NCI-H146 treated with DMSO at 0.1 percent for 48 hours (cell line): ENCODE data around the gene MRPS16.

ENCODE experiments used
- DNase-seq: peaks from one replicate; lab custom pipeline; 2025; ENCODE audit not compliant: unreplicated experiment; lab: John Stamatoyannopoulos, UW

The MRPS16 gene

DNA sequence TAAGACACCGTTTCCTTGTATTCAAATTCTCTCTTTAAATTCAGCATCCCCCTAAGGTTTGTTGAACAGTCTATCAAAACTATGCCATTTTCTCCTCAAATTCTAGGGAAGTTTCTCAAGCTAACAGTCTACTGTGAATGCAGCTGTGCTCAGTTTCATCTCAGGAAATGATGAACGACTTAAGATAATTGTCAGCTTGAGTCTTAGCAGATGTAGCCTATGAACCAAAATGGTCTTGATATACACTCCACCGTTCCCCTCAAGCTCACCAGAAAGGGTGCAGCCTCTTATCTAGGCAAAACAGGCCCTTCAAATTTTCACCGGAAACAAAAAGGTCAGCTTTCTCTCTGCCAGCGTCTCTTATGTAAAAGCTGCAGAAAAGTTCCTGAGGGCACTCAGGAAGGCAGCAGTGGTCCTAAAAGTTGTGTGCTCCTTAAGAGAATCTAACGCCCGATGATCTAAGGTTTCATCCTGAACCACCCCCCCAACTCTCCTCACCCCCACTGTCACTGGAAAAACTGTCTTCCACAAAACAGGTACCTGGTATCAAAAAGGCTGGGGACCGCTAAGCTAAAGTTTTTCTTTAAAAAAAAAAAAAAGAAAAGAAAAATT, 7.5 kb downstream of the MRPS16 start:
- DNase-seq, result no peak

DNA sequence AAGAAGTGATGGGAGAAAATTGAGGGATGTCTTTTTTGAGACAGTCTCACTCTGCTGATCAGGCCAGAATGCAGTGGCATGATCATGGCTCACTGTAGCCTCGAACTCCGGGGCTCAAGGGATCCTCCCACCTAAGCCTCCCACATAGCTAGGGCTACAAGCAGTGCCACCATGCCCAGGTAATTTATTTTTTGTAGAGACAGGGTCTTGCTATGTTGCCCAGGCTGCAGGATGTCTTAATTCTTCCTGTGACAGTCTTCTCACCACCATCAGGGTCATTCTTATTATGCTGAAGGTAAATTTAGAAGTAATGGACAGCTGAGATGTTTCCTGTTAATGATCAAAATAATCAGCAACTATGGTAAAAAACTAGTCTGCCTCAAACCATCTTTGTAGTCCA, 12.5 kb downstream of the MRPS16 start:
- no peak for DNase-seq

GRCh38 chr10:73238990-73239566, 13.4 kb downstream of the MRPS16 start:
- DNase-seq, result no peak

DNA sequence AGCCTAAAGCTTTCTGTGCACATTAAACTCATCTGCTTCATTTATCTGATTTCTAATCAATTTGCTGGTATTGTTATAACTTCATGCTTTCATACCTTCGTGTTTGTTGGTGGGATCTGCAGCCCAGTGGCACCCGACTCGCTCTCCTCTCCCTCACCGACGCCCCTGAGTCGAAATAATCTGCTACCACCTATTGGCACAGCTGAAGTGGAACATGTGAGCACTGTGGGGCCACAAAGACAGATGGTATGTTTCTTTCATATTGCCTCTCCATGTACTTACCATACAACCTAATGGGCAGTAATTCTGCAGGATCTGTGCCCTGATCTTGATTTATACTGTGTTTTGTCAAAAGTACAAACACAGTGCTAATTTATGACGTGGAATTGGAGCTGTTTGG, 17.7 kb downstream of the MRPS16 start:
- no peak for DNase-seq

DNA sequence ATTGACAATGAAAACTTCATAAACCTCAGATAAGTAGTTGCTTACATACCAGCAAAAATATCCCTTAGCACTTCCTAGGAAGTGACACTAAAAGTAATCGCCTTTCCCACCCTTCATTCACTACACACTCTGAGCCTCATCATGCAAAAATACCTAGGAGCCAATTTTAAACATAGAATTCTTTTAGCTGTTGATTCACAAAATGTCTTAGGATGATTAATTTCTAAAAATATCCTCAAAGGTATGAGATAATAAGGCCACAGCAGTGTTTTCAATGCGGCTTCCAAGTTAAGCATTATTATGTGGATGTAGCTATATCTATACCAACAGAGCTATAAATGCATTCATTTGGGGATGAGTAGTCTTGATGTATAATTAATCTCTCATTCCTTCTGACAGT, 18.6 kb downstream of the MRPS16 start:
- DNase-seq, result no peak

DNA sequence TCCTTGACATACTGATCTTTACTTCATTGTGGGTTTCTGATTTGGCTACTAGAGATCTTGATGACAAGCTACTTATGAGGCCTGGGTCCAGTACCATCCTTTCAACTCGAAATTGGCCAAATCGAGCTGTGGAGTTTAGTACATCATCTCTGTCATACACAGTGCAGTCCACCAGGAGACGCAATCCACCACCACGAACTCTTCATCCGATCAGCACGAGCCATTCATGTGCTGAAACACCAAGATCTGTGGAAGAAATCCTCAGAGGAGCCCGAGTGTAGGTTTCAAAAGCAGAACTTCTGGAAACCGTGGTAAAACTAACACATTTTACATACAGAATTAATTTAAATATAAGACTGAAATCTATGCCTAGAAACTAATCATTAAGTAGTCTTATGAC, 19.6 kb downstream of the MRPS16 start:
- no peak for DNase-seq

DNA sequence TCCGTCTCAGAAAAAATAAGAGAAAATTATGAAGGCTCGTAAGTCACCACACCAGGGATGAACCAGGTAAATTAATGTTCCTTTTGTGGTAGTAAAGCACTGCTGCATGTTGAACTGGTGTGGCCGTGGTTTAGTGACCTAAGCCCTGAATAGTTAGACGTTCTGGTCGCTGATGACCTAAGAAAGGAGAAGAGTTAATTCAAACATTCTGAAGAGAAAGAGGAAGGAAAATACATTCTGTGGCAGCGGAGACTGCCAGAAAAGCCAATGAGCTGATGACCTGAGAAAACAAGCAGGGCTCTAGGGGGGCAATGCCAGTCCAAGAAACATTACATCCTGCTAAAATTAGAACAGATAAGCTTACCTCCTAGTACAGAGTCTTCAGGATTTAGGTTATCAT, 22.9 kb downstream of the MRPS16 start:
- DNase-seq, result no peak

- no peak for DNase-seq
Measured at GRCh38 chr10:73228247-73228646, 24.2 kb downstream of the MRPS16 start.

GRCh38 chr10:73226663-73227062, 25.8 kb downstream of the MRPS16 start:
- DNase-seq, result no peak

DNA sequence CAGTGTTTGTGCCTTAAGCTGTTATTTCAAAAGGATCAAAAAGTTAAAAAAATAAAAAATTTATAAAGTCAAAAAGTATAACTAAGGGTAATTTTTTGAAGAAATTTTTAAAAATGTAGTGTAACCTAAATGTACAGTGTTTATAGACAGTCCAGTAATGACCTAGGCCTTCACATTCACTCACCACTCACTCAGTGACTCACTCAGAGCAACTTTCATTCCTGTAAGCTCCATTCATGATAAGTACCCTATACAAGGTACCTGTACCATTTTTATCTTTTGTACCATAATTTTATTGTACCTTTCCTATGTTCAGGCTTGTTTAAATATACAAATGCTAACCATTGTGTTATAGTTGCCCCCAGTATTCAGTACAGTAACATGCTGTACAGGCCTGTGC, 26.9 kb downstream of the MRPS16 start:
- DNase-seq, result no peak

- DNase-seq, result no peak
Measured at GRCh38 chr10:73220989-73221388, 31.5 kb downstream of the MRPS16 start.

- DNase-seq, result no peak
Measured at GRCh38 chr10:73219384-73219783, 33.1 kb downstream of the MRPS16 start.

- DNase-seq, result no peak
Measured at GRCh38 chr10:73218431-73219191, 33.8 kb downstream of the MRPS16 start.

- no peak for DNase-seq
Measured at GRCh38 chr10:73217628-73218027, 34.8 kb downstream of the MRPS16 start.

- DNase-seq, result no peak
Measured at GRCh38 chr10:73215749-73216148, 36.7 kb downstream of the MRPS16 start.

GRCh38 chr10:73211106-73211811, 41.2 kb downstream of the MRPS16 start:
- DNase-seq, result no peak

DNA sequence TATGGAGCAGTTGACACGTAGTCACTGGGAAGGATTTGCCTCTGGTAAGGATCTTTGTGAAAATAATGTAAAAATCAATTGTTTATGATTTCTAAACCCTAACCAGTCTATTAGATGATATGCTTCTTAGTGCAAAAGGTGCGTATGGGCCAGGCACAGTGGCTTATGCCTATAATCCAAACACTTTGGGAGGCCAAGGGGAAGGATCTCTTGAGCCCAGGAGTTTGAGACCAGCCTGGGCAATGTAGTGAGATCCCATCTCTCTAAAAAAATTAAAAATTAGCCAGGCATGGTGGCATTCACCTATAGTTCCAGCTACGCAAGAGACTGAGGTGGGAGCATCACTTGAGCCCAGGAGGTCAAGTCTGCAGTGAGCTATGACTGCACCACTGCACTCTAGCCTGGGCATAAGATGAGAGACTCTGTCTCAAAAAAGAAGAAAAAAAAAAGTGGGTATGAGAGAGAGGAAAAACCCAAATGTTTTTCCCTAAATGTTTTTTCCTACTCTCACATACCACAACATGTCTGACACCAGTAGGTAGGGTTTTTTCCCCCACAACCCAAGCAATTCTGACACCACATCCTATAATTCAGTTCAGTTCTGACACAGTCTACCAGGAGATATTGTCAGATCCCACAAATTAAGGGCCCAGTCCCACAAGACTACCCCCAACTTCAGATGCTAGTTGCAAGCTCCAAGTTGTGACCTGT, 41.9 kb downstream of the MRPS16 start:
- no peak for DNase-seq

DNA sequence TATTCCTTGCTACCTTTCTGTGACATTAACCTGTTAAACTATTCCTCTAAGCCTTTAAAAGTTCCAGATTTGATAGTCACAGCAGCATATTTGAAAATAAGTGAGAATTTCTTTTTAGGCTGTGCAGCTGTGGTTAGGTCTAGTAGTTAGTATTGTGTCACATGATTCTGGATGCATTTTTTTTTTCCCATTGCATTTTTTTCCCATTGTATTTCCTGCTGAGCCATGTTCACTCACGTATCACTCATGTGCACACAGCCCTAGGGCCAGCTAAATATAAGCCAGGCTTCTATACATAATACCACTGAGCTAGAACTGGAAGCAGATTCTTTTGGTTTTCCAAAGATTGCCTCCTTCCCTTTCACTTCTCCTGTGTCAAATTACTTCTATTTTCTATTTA, 42.7 kb downstream of the MRPS16 start:
- no peak for DNase-seq

- no peak for DNase-seq
Measured at GRCh38 chr10:73207883-73208282, 44.6 kb downstream of the MRPS16 start.

DNA sequence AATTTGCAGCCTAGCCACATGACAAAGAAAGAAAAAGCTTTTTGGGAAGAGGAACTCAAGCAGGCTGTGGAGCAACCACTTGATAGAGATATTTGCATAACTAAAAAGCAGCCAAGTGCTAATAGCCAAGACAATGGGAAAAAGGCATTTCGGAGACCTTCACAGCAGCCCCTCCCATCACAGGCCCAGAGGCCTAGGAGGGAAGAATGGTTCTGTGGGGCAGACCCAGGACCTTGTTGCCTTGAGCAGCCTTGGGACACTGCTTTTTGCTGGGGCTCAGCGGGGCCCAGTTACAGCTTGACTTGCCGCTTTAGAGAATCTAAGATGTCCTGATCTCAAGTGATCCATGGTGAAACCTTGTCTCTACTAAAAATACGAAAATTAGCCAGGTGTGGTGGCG, 46.1 kb downstream of the MRPS16 start:
- no peak for DNase-seq

GRCh38 chr10:73205890-73206289, 46.6 kb downstream of the MRPS16 start:
- no peak for DNase-seq
